ENCODE measurements around the gene TMEM258. TPM values are rescaled to one million over a fixed set of nuclear protein-coding genes. Genes with fewer than 3 reads are reported as not detected.

Gene TMEM258
- total RNA-seq, 1 experiment from 2014 or later: 201 TPM

DNA sequence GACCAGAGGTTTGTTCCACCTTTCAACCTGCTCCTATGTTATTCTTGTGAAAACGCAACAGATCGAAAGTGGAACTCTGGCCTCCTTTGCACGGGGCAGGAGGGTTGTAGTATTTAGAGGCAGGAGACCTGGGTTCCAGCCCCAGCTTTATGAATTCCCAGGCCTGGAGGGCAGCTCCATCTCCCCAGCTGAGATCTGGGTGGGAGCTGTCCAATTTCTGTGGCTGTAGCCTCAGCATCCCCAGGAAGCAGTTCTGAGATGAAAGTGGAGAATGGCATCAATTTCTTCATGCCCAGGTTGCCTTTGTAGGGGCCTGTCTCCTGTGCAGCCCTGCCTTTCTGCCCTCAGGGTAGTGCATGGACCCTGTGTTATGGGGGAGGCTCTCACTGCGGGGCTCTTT is 39.8 kb upstream of the TMEM258 start:
- no peaks in the 10 kb centered on the region for H3K27me3 ChIP-seq (ENCODE audit: insufficient read depth, low read length)
- H3T11ph ChIP-seq (ENCODE audit: low read length): no peak overlapping the region
- H3K79me2 ChIP-seq (ENCODE audit: insufficient read depth, low read length): peaks cover 38% of the 10 kb centered on the region; the same call in 1 of the 2 replicates
- Mint-ChIP-seq H3K27me3 (ENCODE audit: low read depth) (no peaks in the 10 kb centered on the region), H3K9me3 (no peaks in the 10 kb centered on the region), H3K4me1 (peaks cover 59 to 63% of the 10 kb centered on the region in 2 experiments), H3K4me3 (no peak overlapping the region; a peak in 1 of 5 replicates), H3K36me3 (ENCODE audit: insufficient read depth in 1 of 3, low read depth in 3 of 3) (peaks cover 23 to 38% (median 36%) of the 10 kb centered on the region in 3 experiments; a peak in 6 of 7 replicates), H3K27ac (peak overlapping the region in 2 of 3 experiments; percentile 33 to 92; a peak in 4 of 7 replicates)
- H3K4me1 ChIP-seq (ENCODE audit: insufficient read depth, low read length): peaks cover 11% of the 10 kb centered on the region; the same call in 1 of the 2 replicates
- H2BK20ac ChIP-seq (ENCODE audit: low read depth, low read length, poor library complexity, severe bottlenecking): no peak overlapping the region
- no peak overlapping the region for H4K8ac ChIP-seq (replicated peaks; ENCODE audit: insufficient read length, low read depth, low read length)
- no peak overlapping the region for H2BK15ac ChIP-seq (ENCODE audit: low read depth, low read length)
- no peaks in the 10 kb centered on the region for H4K20me1 ChIP-seq (ENCODE audit: control insufficient read depth, insufficient read depth, insufficient read length)
- H2AK5ac ChIP-seq (ENCODE audit: insufficient read length, low read length): no peak overlapping the region
- H4K91ac ChIP-seq (ENCODE audit: insufficient read length, low read depth, low read length): no peak overlapping the region
- peak overlapping the region; percentile 96 for H3K4me2 ChIP-seq (ENCODE audit: insufficient read depth, insufficient read length, low read length)
- no peak overlapping the region for H2AFZ ChIP-seq (ENCODE audit: low read length)
- no peak overlapping the region for H4K5ac ChIP-seq (ENCODE audit: insufficient read length, low read depth, low read length)
- H3K56ac ChIP-seq (ENCODE audit: insufficient read length, low read depth, low read length): no peak overlapping the region
- no peak for DNase-seq
- H3K9ac ChIP-seq (ENCODE audit: extremely low read depth, insufficient read length, low read length): no peak overlapping the region
- H3K27ac ChIP-seq (ENCODE audit: insufficient read length, low read depth, low read length): peak overlapping the region; percentile 27
- no CpG with 5 or more reads among the region's 4 CpGs for WGBS (ENCODE audit: extremely low coverage, insufficient read length, low lambda C conversion rate)
- no peak overlapping the region for H3K18ac ChIP-seq (ENCODE audit: insufficient read length, low read depth, low read length)
- peaks cover 2% of the 10 kb centered on the region for H3K79me1 ChIP-seq (ENCODE audit: insufficient read depth, low read depth, low read length, poor library complexity, severe bottlenecking)
- H3K14ac ChIP-seq (ENCODE audit: insufficient read depth, low read length): no peak overlapping the region; the same call in 1 of the 2 replicates
- no peaks in the 10 kb centered on the region for H3K9me3 ChIP-seq (ENCODE audit: control insufficient read depth, low read depth, low read length)
- no peak overlapping the region for H2BK5ac ChIP-seq (ENCODE audit: insufficient read length, low read length)
- no peak overlapping the region for H2BK120ac ChIP-seq (ENCODE audit: low read depth, low read length, poor library complexity, severe bottlenecking)
- H3K4ac ChIP-seq (ENCODE audit: low read depth, low read length): no peak overlapping the region
- peaks cover 12% of the 10 kb centered on the region for H3K23me2 ChIP-seq (ENCODE audit: insufficient read length, low read depth, low read length, poor library complexity, severe bottlenecking)
- H2BK12ac ChIP-seq (ENCODE audit: insufficient read length, low read depth, low read length): no peak overlapping the region
- H3K23ac ChIP-seq (ENCODE audit: insufficient read length, low read depth, low read length): no peak overlapping the region
- no peak for TF ChIP-seq CTCF (conservative IDR thresholded peaks at IDR 0.05)
